Activated T-cell treated with anti-CD3 and anti-CD28 coated beads, Interleukin-2, amount 50 U/mL, for 1 hour (primary cell): ENCODE data around the gene NSUN6.
"Not testable (repeated sequence)": the region's sequence is repeated elsewhere in the genome, so short reads cannot be mapped to it uniquely, and the experiment has no call there.

Experiments used
- DNase-seq: peaks from one replicate; pipeline ENCODE4 v3.0.0-alpha.2; 2020

Gene NSUN6

GRCh38 chr10:18659125-18659818, 7.9 kb upstream of the NSUN6 start, which contains the start of gene ARL5B:
Gene ARL5B, plus strand, starts transcription at chr10:18659431. Its CDS starts 207 bp downstream, at chr10:18659638.
- peak; percentile 94 for DNase-seq

GRCh38 chr10:18658271-18659124, 7.1 kb upstream of the NSUN6 start:
- no peak for DNase-seq

- DNase-seq, result no peak
Observed at GRCh38 chr10:18656724-18657123, 5.3 kb upstream of the NSUN6 start.

- DNase-seq, result no peak
Observed at GRCh38 chr10:18653112-18653511, 1.7 kb upstream of the NSUN6 start.

- DNase-seq, result no peak
Observed at GRCh38 chr10:18650404-18650997, 886 bp downstream of the NSUN6 start.

- no peak for DNase-seq
Observed at GRCh38 chr10:18649364-18649959, 1.9 kb downstream of the NSUN6 start.

GRCh38 chr10:18647945-18648344, 3.4 kb downstream of the NSUN6 start:
- no peak for DNase-seq

- no peak for DNase-seq
Observed at GRCh38 chr10:18647151-18647550, 4.2 kb downstream of the NSUN6 start.

- not testable (repeated sequence) for DNase-seq
Observed at GRCh38 chr10:18639719-18640118, 11.7 kb downstream of the NSUN6 start.

- not testable (repeated sequence) for DNase-seq
Observed at GRCh38 chr10:18637400-18637799, 14.0 kb downstream of the NSUN6 start.

GRCh38 chr10:18635995-18636394, 15.4 kb downstream of the NSUN6 start:
- no peak for DNase-seq

GRCh38 chr10:18632500-18632899, 18.9 kb downstream of the NSUN6 start:
- not testable (repeated sequence) for DNase-seq

- DNase-seq, result peak; percentile 82
Observed at GRCh38 chr10:18627452-18628018, 23.9 kb downstream of the NSUN6 start.

GRCh38 chr10:18625886-18626285, 25.5 kb downstream of the NSUN6 start:
- DNase-seq, result no peak

- not testable (repeated sequence) for DNase-seq
Observed at GRCh38 chr10:18623671-18624070, 27.7 kb downstream of the NSUN6 start.

- DNase-seq, result no peak
Observed at GRCh38 chr10:18620856-18621255, 30.5 kb downstream of the NSUN6 start.

- no peak for DNase-seq
Observed at GRCh38 chr10:18619016-18619415, 32.4 kb downstream of the NSUN6 start.

- DNase-seq, result no peak
Observed at GRCh38 chr10:18616337-18616736, 35.0 kb downstream of the NSUN6 start.

GRCh38 chr10:18615618-18616017, 35.8 kb downstream of the NSUN6 start:
- no peak for DNase-seq

GRCh38 chr10:18611168-18611567, 40.2 kb downstream of the NSUN6 start:
- DNase-seq, result no peak

GRCh38 chr10:18610517-18610916, 40.9 kb downstream of the NSUN6 start:
- no peak for DNase-seq

- DNase-seq, result no peak
Observed at GRCh38 chr10:18608596-18608995, 42.8 kb downstream of the NSUN6 start.
